ENCODE results near the gene ARAP1. TPM values are rescaled to one million over a fixed set of nuclear protein-coding genes. Genes with fewer than 3 reads are reported as not detected.

ARAP1 gene
- total and polyA plus RNA-seq, 2 of the 8 experiments (the other 6 are each of a cell fraction or from before 2014, with no cell fraction given): 25.7 to 61.6 TPM

GRCh38 chr11:72768581-72768980 is 16.4 kb upstream of the ARAP1 start:
- Histone ChIP-seq H4K20me1 (replicated peaks in 1 of 2; ENCODE audit: control insufficient read depth in 1 of 2, insufficient read depth in 2 of 2, low read length in 2 of 2) (no peaks in the 10 kb centered on the region), H2BK20ac (ENCODE audit: low read length) (no peak overlapping the region), H3K56ac (replicated peaks; ENCODE audit: insufficient read length, low read depth, low read length) (no peak overlapping the region), H2BK120ac (replicated peaks; ENCODE audit: low read depth, low read length) (no peak overlapping the region), H3K23me2 (ENCODE audit: low read depth, low read length) (no peaks in the 10 kb centered on the region), H3K4ac (replicated peaks; ENCODE audit: insufficient read length, low read depth, low read length) (no peak overlapping the region), H3K27ac (ENCODE audit: low read depth, low read length) (no peak overlapping the region), H3K4me3 (ENCODE audit: extremely low read depth in 1 of 4, insufficient read depth in 2 of 4, low read depth in 3 of 4, low read length in 4 of 4) (no peak overlapping the region), H3K14ac (ENCODE audit: insufficient read length) (no peak overlapping the region), H2AFZ (ENCODE audit: low read length) (no peak overlapping the region), H3K9ac (replicated peaks in 1 of 4; ENCODE audit: extremely low read depth in 1 of 4, low read depth in 3 of 4, low read length in 3 of 4) (no peak overlapping the region), H2BK15ac (ENCODE audit: low read length) (no peak overlapping the region), H2AK5ac (ENCODE audit: low read depth, low read length) (0 out of 2 replicates have a peak overlapping the region, but pooled peaks have one; percentile 33), H3K79me2 (ENCODE audit: control insufficient read depth in 1 of 2, insufficient read depth in 2 of 2, low read length in 2 of 2) (no peaks in the 10 kb centered on the region), H3K4me1 (replicated peaks in 1 of 4; ENCODE audit: control insufficient read depth in 3 of 4, insufficient read depth in 4 of 4, low read length in 3 of 4) (peaks cover 0 to 26% (median 16%) of the 10 kb centered on the region in 4 experiments; a peak in 6 of 7 replicates), H3K23ac (ENCODE audit: insufficient read length) (no peak overlapping the region), H3K18ac (ENCODE audit: extremely low read depth, low read length) (no peak overlapping the region), H3K4me2 (ENCODE audit: insufficient read depth in 1 of 2, low read depth in 2 of 2, low read length in 2 of 2) (peak overlapping the region in 1 of 2 experiments; percentile 31; a peak in 2 of 4 replicates), H3K9me3 (ENCODE audit: insufficient read depth in 2 of 2, low read depth in 1 of 2, low read length in 1 of 2) (no peaks in the 10 kb centered on the region), H3K36me3 (ENCODE audit: control insufficient read depth in 2 of 4, insufficient read depth in 4 of 4, low read length in 3 of 4) (no peaks in the 10 kb centered on the region), H4K8ac (ENCODE audit: extremely low read depth, insufficient read depth, low read length) (no peak overlapping the region), H4K91ac (replicated peaks; ENCODE audit: insufficient read length, low read length) (no peak overlapping the region), H2BK12ac (ENCODE audit: low read depth, low read length) (no peak overlapping the region), H3K79me1 (ENCODE audit: low read depth, low read length) (peaks cover 3% of the 10 kb centered on the region), H4K5ac (ENCODE audit: insufficient read length, low read depth, low read length) (no peak overlapping the region), H2BK5ac (ENCODE audit: low read depth, low read length) (no peak overlapping the region), H3K27me3 (replicated peaks in 1 of 4; ENCODE audit: control insufficient read depth in 3 of 4, extremely low read depth in 1 of 4, insufficient read depth in 3 of 4, low read length in 3 of 4) (no peaks in the 10 kb centered on the region)
- DNase-seq (ENCODE audit: low read depth in 1 of 2, low spot score in 2 of 2) (no peak), FAIRE-seq (no peak)
- no peak for TF ChIP-seq HDAC6 (IDR thresholded peaks at IDR 0.05; ENCODE audit: low read depth, low read length)
- TF ChIP-seq RAD21 (IDR thresholded peaks at IDR 0.05 in 1 of 2, conservative IDR thresholded peaks at IDR 0.05 in 1 of 2; ENCODE audit: low read depth in 2 of 2, low read length in 2 of 2): no peak
- TF ChIP-seq CTBP2 (IDR thresholded peaks at IDR 0.05; ENCODE audit: borderline replicate concordance, insufficient read depth, insufficient read length, low read length): no peak
- TF ChIP-seq CBX8 (IDR thresholded peaks at IDR 0.05; ENCODE audit: borderline replicate concordance, low read depth, low read length): no peak
- TF ChIP-seq EP300 (IDR thresholded peaks at IDR 0.05; ENCODE audit: borderline replicate concordance in 1 of 2, low read depth in 2 of 2, low read length in 2 of 2): no peak
- no peak for TF ChIP-seq ATF2 (IDR thresholded peaks at IDR 0.05; ENCODE audit: low read length)
- TF ChIP-seq SAP30 (IDR thresholded peaks at IDR 0.05; ENCODE audit: insufficient read depth, insufficient replicate concordance, low read length): no peak
- TF ChIP-seq CREB1 (IDR thresholded peaks at IDR 0.05): no peak
- TF ChIP-seq KDM1A (IDR thresholded peaks at IDR 0.05; ENCODE audit: borderline replicate concordance, low read length): no peak
- no peak for TF ChIP-seq TEAD4 (IDR thresholded peaks at IDR 0.05; ENCODE audit: low read depth, low read length)
- TF ChIP-seq POLR2AphosphoS5 (IDR thresholded peaks at IDR 0.05; ENCODE audit: low read depth, low read length): no peak
- 67% methylated on average over 3 of the region's 3 CpGs; no CpG with 5 or more reads in 1 of the 2 experiments for whole genome bisulfite sequencing, 2 experiments (ENCODE audit: extremely low coverage in 1 of 2, insufficient coverage in 1 of 2, insufficient read length in 1 of 2, insufficient replicate concordance in 2 of 2, low coverage in 1 of 2, low lambda C conversion rate in 2 of 2, missing lambda C conversion rate in 1 of 2)
- ChIA-PET POLR2A (ENCODE audit: partially characterized antibody) (interaction anchor here (1.2 to 1.3 kb wide), 2 partner anchors 9 to 45 kb away, joined by 3 to 5 read pairs; no protein-coding TSS in a partner anchor), CTCF (ENCODE audit: partially characterized antibody) (interaction anchor here (0.8 to 3.2 kb wide), 12 partner anchors 9 to 84 kb away, joined by 3 to 20 read pairs (median 5); partner anchors contain the start of gene STARD10)

Measured in H1 (cell line).